ENCODE data around the gene LIME1. TPM values are rescaled to one million over a fixed set of nuclear protein-coding genes. Genes with fewer than 3 reads are reported as not detected.

Gene LIME1
- total RNA-seq, 2 donors from 2014 or later, result 7.6 to 10.1 TPM

GRCh38 chr20:63783970-63784369 lies 47.5 kb downstream of the LIME1 start:
- Histone ChIP-seq H3K27ac (ENCODE audit: low read depth, low read length) (no peak overlapping the region), H3K9ac (ENCODE audit: extremely low read depth, low read length, poor library complexity, severe bottlenecking) (no peak overlapping the region), H3K9me3 (ENCODE audit: control insufficient read depth, low read length) (no peaks in the 10 kb centered on the region), H3K4me3 (ENCODE audit: low read length) (no peak overlapping the region), H3K36me3 (ENCODE audit: control insufficient read depth, insufficient read depth, low read length) (no peaks in the 10 kb centered on the region), H3K27me3 (ENCODE audit: control insufficient read depth, insufficient read depth, low read length, poor library complexity, severe bottlenecking) (no peaks in the 10 kb centered on the region), H3K4me1 (ENCODE audit: control insufficient read depth, insufficient read depth, low read length) (no peaks in the 10 kb centered on the region)
- no peaks in the 10 kb centered on the region for H3K27me3 Mint-ChIP-seq (ENCODE audit: insufficient read depth)
- no peaks in the 10 kb centered on the region for H3K4me1 Mint-ChIP-seq
- H3K27ac Mint-ChIP-seq, result no peak overlapping the region
- H3K36me3 Mint-ChIP-seq (ENCODE audit: low read depth), result peaks cover 7% of the 10 kb centered on the region
- TF ChIP-seq CTCF (conservative IDR thresholded peaks at IDR 0.05), result no peak
- WGBS, 2 experiments (ENCODE audit: insufficient coverage in 1 of 2, insufficient read length in 1 of 2), result 92 to 97% methylated on average over 11 to 16 of the region's 16 CpGs
- no peak overlapping the region for H3K4me3 Mint-ChIP-seq
- H3K9me3 Mint-ChIP-seq, result no peaks in the 10 kb centered on the region
- DNase-seq, result no peak

- no peak overlapping the region for H3K9ac ChIP-seq (ENCODE audit: extremely low read depth, low read length, poor library complexity, severe bottlenecking)
- H3K9me3 ChIP-seq (ENCODE audit: control insufficient read depth, low read length), result no peaks in the 10 kb centered on the region
- H3K36me3 ChIP-seq (ENCODE audit: control insufficient read depth, insufficient read depth, low read length), result peaks cover 11% of the 10 kb centered on the region
- Mint-ChIP-seq H3K4me1 (no peaks in the 10 kb centered on the region), H3K36me3 (ENCODE audit: low read depth) (peaks cover 17% of the 10 kb centered on the region), H3K27ac (no peak overlapping the region), H3K27me3 (ENCODE audit: insufficient read depth) (no peaks in the 10 kb centered on the region), H3K9me3 (no peaks in the 10 kb centered on the region), H3K4me3 (no peak overlapping the region)
- WGBS, 2 experiments (ENCODE audit: insufficient coverage in 1 of 2, insufficient read length in 1 of 2), result 85 to 87% methylated on average over 9 to 14 of the region's 14 CpGs
- TF ChIP-seq CTCF (conservative IDR thresholded peaks at IDR 0.05), result no peak
- H3K4me3 ChIP-seq (ENCODE audit: low read length), result no peak overlapping the region
- peak overlapping the region; percentile 53 for H3K27ac ChIP-seq (ENCODE audit: low read depth, low read length)
- no peak for DNase-seq
- no peaks in the 10 kb centered on the region for H3K4me1 ChIP-seq (ENCODE audit: control insufficient read depth, insufficient read depth, low read length)
- H3K27me3 ChIP-seq (ENCODE audit: control insufficient read depth, insufficient read depth, low read length, poor library complexity, severe bottlenecking), result no peaks in the 10 kb centered on the region
Observed at GRCh38 chr20:63785691-63786131, 49.2 kb downstream of the LIME1 start.

- H3K9ac ChIP-seq (ENCODE audit: extremely low read depth, low read length, poor library complexity, severe bottlenecking), result no peak overlapping the region
- no peak for TF ChIP-seq CTCF (conservative IDR thresholded peaks at IDR 0.05)
- no peak overlapping the region for H3K4me3 Mint-ChIP-seq
- H3K27ac Mint-ChIP-seq, result no peak overlapping the region
- peaks cover 15% of the 10 kb centered on the region for H3K36me3 Mint-ChIP-seq (ENCODE audit: low read depth)
- H3K4me1 Mint-ChIP-seq, result no peaks in the 10 kb centered on the region
- no peaks in the 10 kb centered on the region for H3K9me3 ChIP-seq (ENCODE audit: control insufficient read depth, low read length)
- no peaks in the 10 kb centered on the region for H3K27me3 Mint-ChIP-seq (ENCODE audit: insufficient read depth)
- peaks cover 11% of the 10 kb centered on the region for H3K36me3 ChIP-seq (ENCODE audit: control insufficient read depth, insufficient read depth, low read length)
- H3K27me3 ChIP-seq (ENCODE audit: control insufficient read depth, insufficient read depth, low read length, poor library complexity, severe bottlenecking), result no peaks in the 10 kb centered on the region
- H3K4me1 ChIP-seq (ENCODE audit: control insufficient read depth, insufficient read depth, low read length), result no peaks in the 10 kb centered on the region
- no peak overlapping the region for H3K4me3 ChIP-seq (ENCODE audit: low read length)
- no peak for DNase-seq
- WGBS, 2 experiments (ENCODE audit: insufficient coverage in 1 of 2, insufficient read length in 1 of 2), result 95 to 97% methylated on average over 11 of the region's 11 CpGs
- H3K9me3 Mint-ChIP-seq, result no peaks in the 10 kb centered on the region
- no peak overlapping the region for H3K27ac ChIP-seq (ENCODE audit: low read depth, low read length)
Observed at GRCh38 chr20:63787302-63787701, 50.8 kb downstream of the LIME1 start.
